Measurements from ENCODE around the gene SYTL5. TPM values are rescaled to one million over a fixed set of nuclear protein-coding genes. Genes with fewer than 3 reads are reported as not detected.

Gene SYTL5
- total RNA-seq, 1 donor from 2014 or later: 1.6 TPM

- no peak overlapping the region for H3K4me3 ChIP-seq
- intact Hi-C loops (cut with DNase I): no loop called here
- no peaks in the 10 kb centered on the region for H3K4me1 ChIP-seq
- H3K27ac ChIP-seq: no peak overlapping the region
- H3K9me3 ChIP-seq: no peaks in the 10 kb centered on the region
- no peak for ATAC-seq
- TF ChIP-seq CTCF (IDR thresholded peaks at IDR 0.05): no peak
- no peaks in the 10 kb centered on the region for H3K27me3 ChIP-seq (ENCODE audit: low read depth)
- no peak for DNase-seq
- H3K36me3 ChIP-seq: no peaks in the 10 kb centered on the region
Measured at GRCh38 chrX:38138157-38138891, 132.0 kb downstream of the SYTL5 start.

DNA sequence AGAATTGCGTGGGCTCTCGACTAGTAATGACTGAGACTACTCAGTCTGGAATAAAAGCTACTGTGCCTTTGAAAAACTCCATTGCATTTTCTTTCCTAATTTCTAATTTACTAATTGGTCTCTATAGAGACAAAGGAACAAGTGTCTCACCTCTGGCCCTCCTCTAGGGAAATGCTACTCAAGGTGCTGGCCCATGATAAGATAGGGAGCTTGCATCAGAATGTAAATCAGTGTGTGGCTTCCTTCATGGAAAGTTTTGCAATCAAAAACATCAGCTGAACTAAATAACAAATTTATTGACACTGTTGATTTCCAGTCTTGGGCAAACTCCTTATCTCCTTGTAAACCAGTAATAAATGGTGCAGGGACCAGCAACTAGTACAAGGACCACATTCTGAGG is 132.5 kb downstream of the SYTL5 start:
- H3K36me3 ChIP-seq: no peaks in the 10 kb centered on the region
- intact Hi-C loops (cut with DNase I): no loop called here
- no peak overlapping the region for H3K4me3 ChIP-seq
- ATAC-seq: no peak
- H3K9me3 ChIP-seq: no peaks in the 10 kb centered on the region
- no peak for TF ChIP-seq CTCF (IDR thresholded peaks at IDR 0.05)
- no peaks in the 10 kb centered on the region for H3K27me3 ChIP-seq (ENCODE audit: low read depth)
- no peak overlapping the region for H3K27ac ChIP-seq
- DNase-seq: no peak
- no peaks in the 10 kb centered on the region for H3K4me1 ChIP-seq

GRCh38 chrX:38142610-38143009 is 136.3 kb downstream of the SYTL5 start:
- ATAC-seq (no peak), DNase-seq (no peak)
- Histone ChIP-seq H3K9me3 (no peaks in the 10 kb centered on the region), H3K4me3 (no peak overlapping the region), H3K4me1 (no peaks in the 10 kb centered on the region), H3K27ac (no peak overlapping the region), H3K36me3 (no peaks in the 10 kb centered on the region), H3K27me3 (ENCODE audit: low read depth) (no peaks in the 10 kb centered on the region)
- intact Hi-C loops (cut with DNase I): no loop called here
- TF ChIP-seq CTCF (IDR thresholded peaks at IDR 0.05): no peak

- ATAC-seq (no peak), DNase-seq (no peak)
- TF ChIP-seq CTCF (IDR thresholded peaks at IDR 0.05): no peak
- no peaks in the 10 kb centered on the region for H3K9me3 ChIP-seq
- H3K27ac ChIP-seq: no peak overlapping the region
- intact Hi-C loops (cut with DNase I): no loop called here
- H3K4me3 ChIP-seq: no peak overlapping the region
- H3K27me3 ChIP-seq (ENCODE audit: low read depth): no peaks in the 10 kb centered on the region
- H3K36me3 ChIP-seq: no peaks in the 10 kb centered on the region
- H3K4me1 ChIP-seq: no peaks in the 10 kb centered on the region
Measured at GRCh38 chrX:38149016-38149415, 142.7 kb downstream of the SYTL5 start.

- Histone ChIP-seq H3K4me3 (no peak overlapping the region), H3K27ac (no peak overlapping the region), H3K4me1 (no peaks in the 10 kb centered on the region), H3K9me3 (no peaks in the 10 kb centered on the region), H3K36me3 (no peaks in the 10 kb centered on the region), H3K27me3 (ENCODE audit: low read depth) (no peaks in the 10 kb centered on the region)
- ATAC-seq (no peak), DNase-seq (no peak)
- intact Hi-C loops (cut with DNase I): no loop called here
- TF ChIP-seq CTCF (IDR thresholded peaks at IDR 0.05): no peak
Measured at GRCh38 chrX:38150993-38151392, 144.6 kb downstream of the SYTL5 start.

All from lower lobe of right lung (tissue), 2 donors.